Liver (tissue), 9 donors: ENCODE data around the gene PLCD1. TPM values are rescaled to one million over a fixed set of nuclear protein-coding genes. Genes with fewer than 3 reads are reported as not detected.
A peak's percentile ranks its signal among the peaks of the same experiment; 100 is the strongest.

ENCODE experiments used
- DNase-seq: peaks from one replicate; pipeline ENCODE4 v3.0.0-alpha.2; 2017; ENCODE audit warnings: low spot score
- H3K27ac ChIP-seq, 2 donors: one replicate each; pipeline ENCODE4 v1.7.0; 2013; ENCODE audit warnings: inconsistent platforms in 2 of 2, low read length in 2 of 2, control low read depth in 1 of 2, low read depth in 1 of 2, mild to moderate bottlenecking in 1 of 2
- H3K27me3 ChIP-seq, 4 donors: one replicate each; pipeline versions ENCODE4 v1.6.1 to v1.7.0; 2013; ENCODE audit warnings: low read length in 3 of 4, inconsistent platforms in 1 of 4, mild to moderate bottlenecking in 1 of 4, moderate library complexity in 1 of 4; ENCODE audit not compliant: control insufficient read depth in 4 of 4, insufficient read depth in 4 of 4
- H3K36me3 ChIP-seq, 4 donors: one replicate each; pipeline versions ENCODE4 v1.6.1 to v1.7.0; 2013; ENCODE audit warnings: low read length in 3 of 4, mild to moderate bottlenecking in 3 of 4, low read depth in 1 of 4, moderate library complexity in 1 of 4; ENCODE audit not compliant: control insufficient read depth in 4 of 4, insufficient read depth in 3 of 4
- H3K4me1 ChIP-seq, 4 donors: one replicate each; pipeline versions ENCODE4 v1.6.1 to v1.7.0; 2013; ENCODE audit warnings: low read length in 3 of 4, mild to moderate bottlenecking in 3 of 4, moderate library complexity in 1 of 4; ENCODE audit not compliant: control insufficient read depth in 4 of 4, insufficient read depth in 4 of 4
- H3K4me3 ChIP-seq, 3 donors: one replicate each; pipeline versions ENCODE4 v1.6.1 to v1.7.0; 2013; ENCODE audit warnings: low read length in 3 of 3, control low read depth in 1 of 3, low read depth in 1 of 3, mild to moderate bottlenecking in 1 of 3
- H3K9ac ChIP-seq, 2 donors: one replicate each; pipeline ENCODE4 v1.7.0; 2013; ENCODE audit warnings: low read length in 2 of 2, mild to moderate bottlenecking in 2 of 2, moderate library complexity in 2 of 2, control low read depth in 1 of 2, low read depth in 1 of 2
- H3K9me3 ChIP-seq, 4 donors: one replicate each; pipeline versions ENCODE4 v1.6.1 to v1.7.0; 2013; ENCODE audit warnings: low read length in 3 of 4; ENCODE audit not compliant: control insufficient read depth in 4 of 4
- EGR1 ChIP-seq, 2 donors: IDR thresholded peaks; 2 replicates each; pipeline ENCODE4 v1.6.1; 2016 to 2018; ENCODE audit warnings: antibody characterized with exemption in 2 of 2, low read depth in 2 of 2
- FOXA1 ChIP-seq: IDR thresholded peaks from 2 replicates; pipeline ENCODE4 v1.6.1; 2016; ENCODE audit warnings: antibody characterized with exemption
- FOXA2 ChIP-seq: IDR thresholded peaks from 2 replicates; pipeline ENCODE4 v1.6.1; 2016; ENCODE audit warnings: antibody characterized with exemption
- GABPA ChIP-seq, 2 donors: IDR thresholded peaks in 1 of 2; conservative IDR thresholded peaks in 1 of 2; 2 replicates each; pipeline ENCODE4 v1.6.1; 2016; ENCODE audit warnings: antibody characterized with exemption in 2 of 2, mild to moderate bottlenecking in 1 of 2, moderate library complexity in 1 of 2
- HNF4A ChIP-seq, 2 donors: conservative IDR thresholded peaks; 2 replicates each; pipeline ENCODE4 v1.6.1; 2016; ENCODE audit warnings: antibody characterized with exemption in 2 of 2, mild to moderate bottlenecking in 2 of 2
- HNF4G ChIP-seq: IDR thresholded peaks from 2 replicates; pipeline ENCODE4 v1.6.1; 2016; ENCODE audit warnings: antibody characterized with exemption
- JUND ChIP-seq, 2 donors: IDR thresholded peaks; 2 replicates each; pipeline ENCODE4 v1.6.1; 2016; ENCODE audit warnings: antibody characterized with exemption in 2 of 2
- RAD21 ChIP-seq, 2 donors: IDR thresholded peaks; 2 replicates each; pipeline ENCODE4 v1.6.1; 2016; ENCODE audit warnings: antibody characterized with exemption in 2 of 2, mild to moderate bottlenecking in 2 of 2
- RXRA ChIP-seq, 2 donors: IDR thresholded peaks; 2 replicates each; pipeline ENCODE4 v1.6.1; 2017 to 2018; ENCODE audit warnings: antibody characterized with exemption in 2 of 2, mild to moderate bottlenecking in 1 of 2
- SP1 ChIP-seq: IDR thresholded peaks from 2 replicates; pipeline ENCODE4 v1.6.1; 2018; ENCODE audit warnings: antibody characterized with exemption, mild to moderate bottlenecking
- TAF1 ChIP-seq: conservative IDR thresholded peaks from 2 replicates; pipeline ENCODE4 v1.6.1; 2016; ENCODE audit warnings: antibody characterized with exemption, mild to moderate bottlenecking
- YY1 ChIP-seq: IDR thresholded peaks from 2 replicates; pipeline ENCODE4 v1.6.1; 2016; ENCODE audit warnings: antibody characterized with exemption, mild to moderate bottlenecking
- WGBS: extraction: QIAGEN DNeasy Blood & Tissue Kit; methylation state at CpG from one replicate; pipeline ENCODE4 v1.1.7; 2013; 5-methylcytosine and 5-hydroxymethylcytosine counted together
- polyA plus RNA-seq, 2 donors: library from polyadenylated mRNA; stranded (reverse) in 1 of 2; unstranded in 1 of 2; fragments of 200-250 nt in 1 of 2; fragments of >200 nt in 1 of 2; fragmentation: Nextera tagmentation in 1 of 2; extraction: Ambion mirVana in 1 of 2; gene quantifications; one replicate each; pipeline versions ENCODE4 v1.2.1 to v1.2.3, GENCODE V29; 2013 to 2015
- total RNA-seq, 2 donors: library from RNA; depleted of rRNA; stranded (reverse); fragments of >200 nt; gene quantifications; one replicate each; pipeline ENCODE4 v1.2.3, GENCODE V29; 2014
- TF ChIP-seq, protein P1 (sequence below): fragments of 150-350 bp; IDR thresholded peaks from 2 replicates; pipeline ENCODE4 v1.5.1; 2017; ENCODE audit warnings: improper control_type of control experiment, low read depth, low read length; ENCODE audit not compliant: missing input control
- TF ChIP-seq, protein P2 (sequence below): IDR thresholded peaks from 2 replicates; pipeline ENCODE4 v1.6.1; 2016; ENCODE audit warnings: antibody characterized with exemption
- TF ChIP-seq, protein P3 (sequence below): IDR thresholded peaks from 2 replicates; pipeline ENCODE4 v1.6.1; 2016; ENCODE audit warnings: antibody characterized with exemption
- TF ChIP-seq, protein P4 (sequence below): IDR thresholded peaks from 2 replicates; pipeline ENCODE4 v1.6.1; 2016; ENCODE audit warnings: antibody characterized with exemption, mild to moderate bottlenecking
- donor health status: healthy.
- donor health status: healthy.
- donor health status: healthy.
- donor health status: healthy.
- donor health status: healthy.

Gene PLCD1
- total and polyA plus RNA-seq, 4 donors = 6.7 to 10.5 (median 9.1) TPM

DNA sequence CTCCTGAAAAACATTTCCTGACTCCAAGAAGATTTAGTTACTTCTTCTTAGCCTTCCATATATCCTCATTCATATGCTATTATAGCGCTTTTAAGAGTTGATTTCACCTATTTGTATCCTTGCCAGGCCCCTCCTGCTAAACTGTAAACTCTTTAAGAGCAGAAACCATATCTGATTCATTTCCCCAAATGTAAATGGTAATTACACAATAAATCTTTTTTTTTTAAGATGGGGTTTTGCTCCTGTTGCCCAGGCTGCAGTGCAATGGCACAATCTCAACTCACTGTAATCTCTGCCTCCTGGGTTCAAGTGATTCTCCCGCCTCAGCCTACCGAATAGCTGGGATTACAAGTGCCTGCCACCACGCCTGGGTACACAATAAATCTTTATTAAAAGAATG, 14.0 kb upstream of the PLCD1 start (continued):
- TF ChIP-seq, protein P1, sequence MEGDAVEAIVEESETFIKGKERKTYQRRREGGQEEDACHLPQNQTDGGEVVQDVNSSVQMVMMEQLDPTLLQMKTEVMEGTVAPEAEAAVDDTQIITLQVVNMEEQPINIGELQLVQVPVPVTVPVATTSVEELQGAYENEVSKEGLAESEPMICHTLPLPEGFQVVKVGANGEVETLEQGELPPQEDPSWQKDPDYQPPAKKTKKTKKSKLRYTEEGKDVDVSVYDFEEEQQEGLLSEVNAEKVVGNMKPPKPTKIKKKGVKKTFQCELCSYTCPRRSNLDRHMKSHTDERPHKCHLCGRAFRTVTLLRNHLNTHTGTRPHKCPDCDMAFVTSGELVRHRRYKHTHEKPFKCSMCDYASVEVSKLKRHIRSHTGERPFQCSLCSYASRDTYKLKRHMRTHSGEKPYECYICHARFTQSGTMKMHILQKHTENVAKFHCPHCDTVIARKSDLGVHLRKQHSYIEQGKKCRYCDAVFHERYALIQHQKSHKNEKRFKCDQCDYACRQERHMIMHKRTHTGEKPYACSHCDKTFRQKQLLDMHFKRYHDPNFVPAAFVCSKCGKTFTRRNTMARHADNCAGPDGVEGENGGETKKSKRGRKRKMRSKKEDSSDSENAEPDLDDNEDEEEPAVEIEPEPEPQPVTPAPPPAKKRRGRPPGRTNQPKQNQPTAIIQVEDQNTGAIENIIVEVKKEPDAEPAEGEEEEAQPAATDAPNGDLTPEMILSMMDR = no peak
- TF ChIP-seq SP1 (no peak), TAF1 (no peak), FOXA2 (no peak), GABPA (IDR thresholded peaks at IDR 0.05 in 1 of 2, conservative IDR thresholded peaks at IDR 0.05 in 1 of 2) (no peak)

DNA sequence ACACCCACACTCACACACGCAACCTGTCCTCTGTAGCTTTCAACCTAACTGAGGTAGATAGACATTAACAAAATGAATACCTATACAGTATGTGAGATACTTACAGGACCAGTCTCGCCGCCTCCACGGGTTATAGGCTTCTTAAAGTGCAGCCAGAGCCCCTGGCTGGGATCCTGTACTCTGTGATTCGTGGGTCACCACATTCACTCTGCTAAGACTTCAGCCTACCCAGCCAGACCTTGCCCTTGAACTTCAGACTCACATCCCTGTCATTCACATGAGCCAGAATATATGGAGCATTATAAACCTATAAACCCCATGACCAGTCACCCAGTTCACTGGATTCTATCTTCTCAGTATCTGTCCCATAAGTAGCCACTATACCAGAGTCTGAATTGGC, 11.0 kb upstream of the PLCD1 start:
- Histone ChIP-seq H3K4me3 (no peak overlapping the region), H3K9me3 (no peaks in the 10 kb centered on the region), H3K36me3 (no peaks in the 10 kb centered on the region), H3K27ac (no peak overlapping the region), H3K9ac (no peak overlapping the region), H3K27me3 (no peaks in the 10 kb centered on the region), H3K4me1 (peaks cover 0 to 8% (median 4%) of the 10 kb centered on the region in 4 donors)
- no peak for DNase-seq
- no peak for TF ChIP-seq RXRA (IDR thresholded peaks at IDR 0.05)
- no peak for TF ChIP-seq HNF4A (conservative IDR thresholded peaks at IDR 0.05)
- TF ChIP-seq, protein P2, sequence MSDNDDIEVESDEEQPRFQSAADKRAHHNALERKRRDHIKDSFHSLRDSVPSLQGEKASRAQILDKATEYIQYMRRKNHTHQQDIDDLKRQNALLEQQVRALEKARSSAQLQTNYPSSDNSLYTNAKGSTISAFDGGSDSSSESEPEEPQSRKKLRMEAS = no peak
- TF ChIP-seq RAD21 (IDR thresholded peaks at IDR 0.05) = no peak
- TF ChIP-seq, protein P3, sequence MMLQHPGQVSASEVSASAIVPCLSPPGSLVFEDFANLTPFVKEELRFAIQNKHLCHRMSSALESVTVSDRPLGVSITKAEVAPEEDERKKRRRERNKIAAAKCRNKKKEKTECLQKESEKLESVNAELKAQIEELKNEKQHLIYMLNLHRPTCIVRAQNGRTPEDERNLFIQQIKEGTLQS = no peak
- no peak for TF ChIP-seq EGR1 (IDR thresholded peaks at IDR 0.05; ENCODE audit: low read depth in 2 of 2)
- TF ChIP-seq GABPA (IDR thresholded peaks at IDR 0.05 in 1 of 2, conservative IDR thresholded peaks at IDR 0.05 in 1 of 2) = no peak
- TF ChIP-seq TAF1 = no peak
- TF ChIP-seq JUND (IDR thresholded peaks at IDR 0.05) = no peak
- TF ChIP-seq FOXA1 = no peak
- TF ChIP-seq YY1 = no peak
- no peak for TF ChIP-seq HNF4G
- TF ChIP-seq, protein P4, sequence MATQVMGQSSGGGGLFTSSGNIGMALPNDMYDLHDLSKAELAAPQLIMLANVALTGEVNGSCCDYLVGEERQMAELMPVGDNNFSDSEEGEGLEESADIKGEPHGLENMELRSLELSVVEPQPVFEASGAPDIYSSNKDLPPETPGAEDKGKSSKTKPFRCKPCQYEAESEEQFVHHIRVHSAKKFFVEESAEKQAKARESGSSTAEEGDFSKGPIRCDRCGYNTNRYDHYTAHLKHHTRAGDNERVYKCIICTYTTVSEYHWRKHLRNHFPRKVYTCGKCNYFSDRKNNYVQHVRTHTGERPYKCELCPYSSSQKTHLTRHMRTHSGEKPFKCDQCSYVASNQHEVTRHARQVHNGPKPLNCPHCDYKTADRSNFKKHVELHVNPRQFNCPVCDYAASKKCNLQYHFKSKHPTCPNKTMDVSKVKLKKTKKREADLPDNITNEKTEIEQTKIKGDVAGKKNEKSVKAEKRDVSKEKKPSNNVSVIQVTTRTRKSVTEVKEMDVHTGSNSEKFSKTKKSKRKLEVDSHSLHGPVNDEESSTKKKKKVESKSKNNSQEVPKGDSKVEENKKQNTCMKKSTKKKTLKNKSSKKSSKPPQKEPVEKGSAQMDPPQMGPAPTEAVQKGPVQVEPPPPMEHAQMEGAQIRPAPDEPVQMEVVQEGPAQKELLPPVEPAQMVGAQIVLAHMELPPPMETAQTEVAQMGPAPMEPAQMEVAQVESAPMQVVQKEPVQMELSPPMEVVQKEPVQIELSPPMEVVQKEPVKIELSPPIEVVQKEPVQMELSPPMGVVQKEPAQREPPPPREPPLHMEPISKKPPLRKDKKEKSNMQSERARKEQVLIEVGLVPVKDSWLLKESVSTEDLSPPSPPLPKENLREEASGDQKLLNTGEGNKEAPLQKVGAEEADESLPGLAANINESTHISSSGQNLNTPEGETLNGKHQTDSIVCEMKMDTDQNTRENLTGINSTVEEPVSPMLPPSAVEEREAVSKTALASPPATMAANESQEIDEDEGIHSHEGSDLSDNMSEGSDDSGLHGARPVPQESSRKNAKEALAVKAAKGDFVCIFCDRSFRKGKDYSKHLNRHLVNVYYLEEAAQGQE = no peak
- WGBS = 85% methylated on average over 5 of the region's 5 CpGs

DNA sequence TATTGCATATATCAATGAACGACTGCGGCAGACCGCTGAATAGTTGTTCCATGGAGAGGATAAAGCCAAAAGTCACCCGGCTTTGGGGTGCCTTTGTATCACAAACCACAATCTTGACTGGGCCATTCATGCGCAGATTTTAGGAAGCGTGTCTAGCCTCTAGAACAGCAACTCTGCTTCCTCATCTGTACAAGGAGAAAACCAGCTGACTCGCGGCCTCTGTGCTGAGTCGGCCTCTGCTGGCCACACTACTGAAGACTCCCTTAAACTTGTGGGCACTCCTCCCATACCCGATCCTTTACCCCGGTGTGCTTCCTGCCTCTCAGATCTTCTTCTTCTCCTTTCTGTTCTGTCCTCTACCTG, 10.4 kb upstream of the PLCD1 start:
- 34% methylated on average over 11 of the region's 11 CpGs for WGBS
- H3K27ac ChIP-seq = no peak overlapping the region
- H3K9me3 ChIP-seq = no peaks in the 10 kb centered on the region
- no peak overlapping the region for H3K9ac ChIP-seq
- no peaks in the 10 kb centered on the region for H3K36me3 ChIP-seq
- H3K27me3 ChIP-seq = no peaks in the 10 kb centered on the region
- no peak overlapping the region for H3K4me3 ChIP-seq
- DNase-seq = no peak
- H3K4me1 ChIP-seq = peaks cover 0 to 8% (median 4%) of the 10 kb centered on the region in 4 donors
- peak; percentile 44 to 49 for TF ChIP-seq RAD21 (IDR thresholded peaks at IDR 0.05)
- TF ChIP-seq JUND (IDR thresholded peaks at IDR 0.05) = no peak
